Activated CD8-positive, alpha-beta memory T cell treated with anti-CD3 and anti-CD28 coated beads for 48 hours (primary cell): ENCODE measurements around the gene HMCN2.

Experiments
- DNase-seq, 3 experiments: peaks; one replicate each; pipeline ENCODE4 v3.0.0-alpha.2; 2020; ENCODE audit warnings: low read depth in 2 of 3, low spot score in 2 of 3

Gene HMCN2

DNA sequence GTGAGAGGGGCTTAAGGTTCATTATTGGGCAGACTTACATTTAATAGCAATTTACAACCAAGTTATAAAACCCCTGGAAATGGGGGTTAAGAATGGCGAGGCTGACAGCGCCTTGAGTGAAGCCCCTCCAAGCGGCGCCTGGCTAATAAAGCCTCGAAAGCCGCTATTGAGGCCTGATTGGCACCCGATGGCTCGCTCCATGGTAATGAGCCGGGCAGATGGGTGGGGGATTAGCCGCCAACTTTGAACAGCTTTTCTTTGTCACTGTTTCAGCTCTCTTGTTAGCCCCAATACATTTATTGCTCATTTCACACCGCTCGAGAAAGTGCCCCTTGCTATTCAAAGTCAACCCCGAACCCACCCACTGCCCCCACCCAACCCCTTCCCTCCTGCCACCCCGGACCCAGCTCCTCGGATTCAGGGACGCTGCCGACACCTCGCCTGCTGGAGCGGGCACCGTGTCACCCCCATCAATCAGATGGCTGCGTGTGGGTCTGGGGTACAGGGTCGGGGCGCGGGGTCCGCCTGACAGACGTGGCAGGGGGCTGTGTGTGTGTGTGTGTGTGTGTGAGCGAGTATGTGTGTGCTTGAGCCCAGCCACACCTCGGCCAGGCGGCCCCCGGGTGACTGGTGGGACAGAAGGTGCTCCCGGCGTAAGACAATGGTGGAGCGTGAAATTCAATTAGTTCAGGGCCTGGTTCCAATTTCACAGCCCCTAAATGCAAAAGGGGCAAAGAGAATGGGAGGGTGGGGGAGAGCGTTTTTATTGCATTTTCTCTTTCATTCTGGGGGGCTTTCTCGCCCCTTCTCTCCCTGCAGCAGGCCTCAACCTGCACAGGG, 213.4 kb downstream of the HMCN2 start:
- DNase-seq: no peak

DNA sequence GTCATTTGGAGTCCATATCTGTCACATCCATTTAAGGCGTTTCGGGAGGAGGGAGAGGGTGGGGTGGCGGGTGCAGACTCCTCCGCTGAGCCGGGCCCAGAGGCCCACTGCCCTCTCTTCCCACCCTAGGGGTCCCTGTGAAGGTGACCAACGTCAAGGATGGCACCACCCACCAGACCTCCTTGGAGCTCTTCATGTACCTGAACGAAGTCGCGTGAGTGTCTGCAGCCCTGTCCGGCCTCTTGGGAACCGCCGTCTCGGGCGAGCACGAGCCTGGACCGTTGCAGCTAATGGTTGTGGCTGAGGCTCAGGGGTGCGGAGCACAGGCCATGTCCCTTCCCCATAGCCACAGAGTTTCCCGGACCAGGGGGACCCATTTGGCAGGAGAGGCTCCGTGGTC, 214.0 kb downstream of the HMCN2 start:
- no peak for DNase-seq

DNA sequence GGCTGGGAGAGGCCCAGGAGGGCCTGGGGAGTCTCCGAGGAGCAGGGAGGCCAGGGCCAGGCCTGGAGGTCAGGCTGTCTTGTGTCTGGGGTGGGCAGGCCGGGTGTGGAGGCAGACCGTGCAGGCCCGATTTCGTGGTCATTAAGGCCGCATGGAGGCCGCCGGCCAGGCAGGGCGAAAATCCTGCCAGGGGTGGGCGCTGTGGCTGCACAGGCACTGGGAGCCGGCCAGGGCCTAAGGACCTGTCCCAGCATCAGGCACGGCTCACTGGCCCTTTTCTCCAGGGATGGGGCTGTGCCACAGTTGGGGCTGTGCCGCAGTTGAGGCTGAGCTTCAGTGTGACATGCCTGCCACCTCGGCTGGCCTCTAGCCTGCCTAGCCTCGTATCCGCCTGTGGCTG, 215.1 kb downstream of the HMCN2 start:
- no peak for DNase-seq

DNA sequence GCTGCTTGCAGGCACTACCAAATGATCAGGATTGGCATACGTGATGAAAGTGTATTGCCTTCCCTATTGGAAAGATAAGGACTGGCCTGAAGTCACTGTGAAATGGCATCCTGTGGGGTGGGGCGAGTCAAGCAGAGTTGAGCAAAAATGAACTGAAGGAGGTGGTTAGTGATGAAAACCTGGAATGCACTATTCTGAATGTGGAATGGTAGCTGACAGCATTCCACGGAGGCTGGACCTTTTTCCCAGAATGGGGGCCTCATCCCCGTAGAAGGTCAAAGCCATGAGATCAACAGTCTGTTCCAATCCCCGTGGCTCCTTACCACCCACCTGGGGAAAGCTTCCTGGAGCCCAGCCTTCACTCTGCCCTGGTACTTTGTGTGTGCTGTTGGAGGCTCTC, 216.9 kb downstream of the HMCN2 start:
- no peak for DNase-seq

DNA sequence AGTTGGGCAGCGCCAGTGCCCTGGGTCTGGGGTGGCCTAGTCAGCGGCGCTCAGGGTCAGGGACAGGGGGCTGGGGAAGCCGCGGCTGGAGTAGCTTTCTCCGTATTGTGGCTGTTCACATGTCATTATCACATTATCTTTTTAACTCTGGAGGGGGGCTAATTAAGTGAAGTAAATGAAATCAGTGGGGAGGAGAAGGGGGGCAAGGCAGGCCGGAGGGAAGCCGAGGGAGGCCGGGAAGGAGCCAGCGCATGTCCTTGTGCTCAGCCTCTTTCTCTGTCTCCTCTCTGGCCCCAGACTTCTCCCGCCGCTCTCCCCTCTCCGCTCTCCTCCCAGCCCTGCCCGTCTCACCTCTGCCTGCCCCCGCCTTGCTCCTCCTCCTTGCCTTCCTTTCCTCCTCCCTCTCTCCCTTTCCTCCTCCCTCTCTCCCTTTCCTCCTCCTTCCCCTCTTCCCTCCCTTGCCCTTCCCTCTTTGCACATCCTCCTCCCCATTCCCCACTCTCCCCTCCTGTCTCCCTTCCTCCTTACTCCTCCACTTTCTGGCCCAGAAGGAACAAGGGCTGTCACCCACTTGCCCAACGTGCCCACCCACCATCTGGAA, 217.9 kb downstream of the HMCN2 start:
- no peak for DNase-seq
